HepG2 (cell line): ENCODE measurements around the gene MAP2K6. TPM values are rescaled to one million over a fixed set of nuclear protein-coding genes. Genes with fewer than 3 reads are reported as not detected.
A peak's percentile ranks its signal among the peaks of the same experiment; 100 is the strongest.

Experiments used
- ATAC-seq: fragments of 200-7000 bp; cut with Tn5 transposase; 3 replicates; pipeline ENCODE4 v1.9.1; 2020; ENCODE audit warnings: mild to moderate bottlenecking, moderate library complexity
- BruUV-seq: library from RNA; stranded (reverse); fragments of 400-500 nt; replicated peaks from 2 replicates; lab custom pipeline; 2021; lab: Mats Ljungman, UMichigan
- CTCF ChIA-PET: fragments of 300-600 bp; formaldehyde crosslinking; extraction: SDS; loops from one replicate; lab custom pipeline; 2021; ENCODE audit warnings: low total read pairs, inconsistent platforms, low intra/inter-chr PET ratio; lab: Yijun Ruan, JAX
- POLR2A ChIA-PET: fragments of 350-600 bp; sonication (Branson Sonifier 250); formaldehyde crosslinking; loops from one replicate; lab custom pipeline; 2020; ENCODE audit warnings: antibody characterized with exemption, inconsistent platforms; lab: Yijun Ruan, JAX
- DNase-seq: peaks from one replicate; pipeline ENCODE4 v3.0.0-alpha.2; 2015; ENCODE audit warnings: low spot score
- FAIRE-seq: peaks from 3 replicates; lab custom pipeline; 2011; peaks lifted over from hg19 to GRCh38; lab: Jason Lieb, UNC
- H2AFZ ChIP-seq: one replicate; pipeline ENCODE4 v1.6.1; 2011; ENCODE audit warnings: low read length, inconsistent platforms
- H3K27ac ChIP-seq: fragments of 300-600 bp; 3 replicates; pipeline ENCODE4 v1.8.0; 2011; ENCODE audit warnings: mixed run types, mild to moderate bottlenecking, mixed read lengths, low read length, inconsistent platforms; ENCODE audit not compliant: insufficient read depth; ENCODE audit errors: extremely low read length
- H3K27me3 ChIP-seq, 2 experiments: fragments of 200-600 bp in 1 of 2; 2 replicates in 1 of 2; 3 replicates in 1 of 2; pipeline versions ENCODE4 v1.6.0 to v1.8.0; 2011; ENCODE audit warnings: low read length in 2 of 2, mild to moderate bottlenecking in 2 of 2, moderate library complexity in 2 of 2, inconsistent platforms in 1 of 2; ENCODE audit not compliant: insufficient read depth in 2 of 2, control insufficient read depth in 1 of 2
- H3K36me3 ChIP-seq, 2 experiments: fragments of 200-600 bp in 1 of 2; replicated peaks in 1 of 2; 2 replicates in 1 of 2; 3 replicates in 1 of 2; pipeline versions ENCODE4 v1.5.1 to v1.8.0; 2011; ENCODE audit warnings: low read length in 2 of 2, inconsistent platforms in 1 of 2; ENCODE audit not compliant: insufficient read depth in 2 of 2, control insufficient read depth in 1 of 2
- H3K4me1 ChIP-seq: 2 replicates; pipeline ENCODE4 v1.5.1; 2012; ENCODE audit warnings: low read length, inconsistent platforms; ENCODE audit not compliant: insufficient read depth
- H3K4me2 ChIP-seq: 2 replicates; pipeline ENCODE4 v1.6.0; 2011; ENCODE audit warnings: low read depth, low read length, inconsistent platforms
- H3K4me3 ChIP-seq, 3 experiments: fragments of 200-600 bp in 1 of 3; sonication (generic), shearing (Covaris generic) in 1 of 3; replicated peaks in 1 of 3; 2 replicates each; pipeline ENCODE4 v1.5.1; 2011 to 2016; ENCODE audit warnings: low read length in 3 of 3, inconsistent platforms in 2 of 3, low read depth in 2 of 3, mild to moderate bottlenecking in 2 of 3, control low read depth in 1 of 3, mixed read lengths in 1 of 3; ENCODE audit not compliant: insufficient read depth in 1 of 3
- H3K79me2 ChIP-seq: one replicate; pipeline ENCODE4 v1.6.1; 2011; ENCODE audit warnings: low read length, inconsistent platforms; ENCODE audit not compliant: insufficient read depth
- H3K9ac ChIP-seq: 2 replicates; pipeline ENCODE4 v1.6.0; 2011; ENCODE audit warnings: mild to moderate bottlenecking, low read depth, low read length, inconsistent platforms; ENCODE audit not compliant: insufficient read depth
- H3K9me3 ChIP-seq: 2 replicates; pipeline ENCODE4 v1.5.1; 2012; ENCODE audit warnings: mild to moderate bottlenecking, low read length
- H4K20me1 ChIP-seq: 2 replicates; pipeline ENCODE4 v1.6.0; 2011; ENCODE audit warnings: inconsistent platforms, mild to moderate bottlenecking, low read length, moderate library complexity; ENCODE audit not compliant: insufficient read depth
- SATB2 ChIP-seq: sonication (generic); formaldehyde crosslinking; IDR thresholded peaks from 2 replicates; pipeline ENCODE4 v1.5.0; 2020; ENCODE audit warnings: missing genetic modification reagents
- TBL1XR1 ChIP-seq: fragments of 150-350 bp; IDR thresholded peaks from 2 replicates; pipeline ENCODE4 v1.6.1; 2014; ENCODE audit warnings: borderline replicate concordance, low read length; ENCODE audit not compliant: partially characterized antibody
- TOE1 ChIP-seq: sonication (generic); formaldehyde crosslinking; IDR thresholded peaks from 2 replicates; pipeline ENCODE4 v1.4.0; 2020; ENCODE audit warnings: mild to moderate bottlenecking, missing genetic modification reagents
- USF2 ChIP-seq, 2 experiments: sonication (generic) in 1 of 2; formaldehyde crosslinking in 1 of 2; IDR thresholded peaks; 2 replicates each; pipeline versions ENCODE4 v1.5.1 to v1.6.1; 2011 to 2020; ENCODE audit warnings: borderline replicate concordance in 1 of 2, low read depth in 1 of 2, low read length in 1 of 2, mild to moderate bottlenecking in 1 of 2, missing genetic modification reagents in 1 of 2, moderate library complexity in 1 of 2
- ZNF567 ChIP-seq: sonication (generic); formaldehyde crosslinking; IDR thresholded peaks from 2 replicates; pipeline ENCODE4 v1.8.1; 2023; ENCODE audit warnings: mild to moderate bottlenecking, missing genetic modification reagents, borderline replicate concordance
- WGBS: methylation state at CpG from one replicate; pipeline ENCODE4 v1.1.6; 2017; ENCODE audit warnings: low lambda C conversion rate; 5-methylcytosine and 5-hydroxymethylcytosine counted together
- in situ Hi-C: cut with HindIII; loops from 2 replicates; pipeline ENCODE4 v1.10.0; 2017; ENCODE audit warnings: low pct_unique_long_range_greater_than_20kb; ENCODE audit not compliant: extremely low pct_ligation_motif_present
- intact Hi-C: fragments of 100-400 bp; cut with micrococcal nuclease; formaldehyde crosslinking; loops from one replicate; pipeline ENCODE4 v1.10.0; 2022; ENCODE audit not compliant: unreplicated experiment
- polyA plus RNA-seq, 8 experiments: library from polyadenylated mRNA; depleted of rRNA in 3 of 8; stranded (reverse) in 7 of 8; unstranded in 1 of 8; fragments of >200 nt; fragmentation: Illumina TruSeq in 4 of 8; extraction: Trizol in 4 of 8; gene quantifications; 2 replicates each; pipeline versions ENCODE4 v1.2.1 to v1.2.3, GENCODE V29; 2011 to 2016; ENCODE audit warnings: low read depth in 4 of 8, missing spikeins in 1 of 8, mixed read lengths in 1 of 8; ENCODE audit not compliant: insufficient read depth in 1 of 8
- total RNA-seq, 5 experiments: library from RNA; depleted of rRNA; stranded (reverse); fragments of >200 nt; fragmentation: Illumina TruSeq; extraction: Trizol; gene quantifications; 2 replicates each; pipeline ENCODE4 v1.2.3, GENCODE V29; 2016; ENCODE audit warnings: low read depth in 1 of 5

The MAP2K6 gene
- total and polyA plus RNA-seq, 2 of the 13 experiments (the other 11 are each of a cell fraction or from before 2014, with no cell fraction given): 5.1 to 33.6 TPM

DNA sequence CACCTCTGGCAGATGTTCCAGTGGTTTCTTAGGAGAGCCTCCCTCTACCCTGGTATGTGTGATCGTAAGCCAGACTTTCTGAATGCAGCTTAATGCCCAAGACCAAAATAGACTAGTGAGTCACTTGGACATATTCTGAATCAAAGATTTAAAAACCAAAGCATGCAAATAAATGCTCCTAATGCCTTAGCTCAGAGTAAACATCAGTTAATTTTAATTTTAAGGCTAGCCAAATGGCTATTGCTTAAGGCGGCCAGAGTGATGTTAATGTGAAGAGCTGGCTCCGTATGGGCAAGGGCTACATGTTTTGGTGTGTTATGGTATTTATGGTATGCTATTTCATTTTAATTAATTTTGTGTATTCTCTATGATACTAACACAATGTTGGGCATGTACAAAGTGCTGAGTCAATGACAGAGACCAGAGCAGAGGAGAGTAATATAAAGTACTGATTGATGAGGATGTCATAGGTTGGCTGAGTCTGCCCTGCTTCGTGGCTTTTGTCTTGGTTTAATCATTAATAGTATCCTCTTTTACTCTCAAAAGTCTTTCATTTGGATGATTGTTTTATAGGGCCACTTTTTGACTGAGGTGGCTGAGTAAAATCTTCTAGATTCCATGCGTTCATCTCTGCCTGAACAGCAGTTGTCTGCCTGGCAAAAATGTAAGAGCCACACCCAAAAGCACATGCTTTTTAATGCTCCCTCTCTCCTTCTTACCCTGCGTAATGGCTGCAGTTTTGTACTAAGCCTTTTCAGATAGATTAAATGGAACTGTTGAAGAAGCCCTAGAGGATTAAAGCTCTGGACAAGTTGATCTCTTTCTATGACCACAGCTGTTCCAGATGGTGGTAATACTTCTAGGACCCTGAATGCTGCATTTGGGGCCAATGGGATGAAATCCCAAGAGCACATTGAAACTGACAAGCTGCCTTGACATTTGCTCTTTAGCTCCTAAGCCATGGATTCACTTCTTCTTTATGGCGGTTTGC, 59.6 kb downstream of the MAP2K6 start:
- H4K20me1 ChIP-seq: no peaks in the 10 kb centered on the region
- H3K36me3 ChIP-seq: no peaks in the 10 kb centered on the region
- TF ChIP-seq USF2 (IDR thresholded peaks at IDR 0.05; ENCODE audit: low read depth, low read length) (no peak), USF2 (CRISPR knock-in tag; IDR thresholded peaks at IDR 0.05; ENCODE audit: borderline replicate concordance) (no peak), TOE1 (no peak), TBL1XR1 (no peak), ZNF567 (CRISPR knock-in tag) (no peak), SATB2 (CRISPR knock-in tag) (no peak)
- TF ChIP-seq, all 625 proteins: peak for 0
- Histone ChIP-seq H3K27me3 (no peaks in the 10 kb centered on the region), H3K9me3 (no peaks in the 10 kb centered on the region), H3K4me2 (no peak overlapping the region), H3K9ac (no peak overlapping the region), H3K27ac (no peak overlapping the region), H3K4me1 (peaks cover 31% of the 10 kb centered on the region), H3K4me3 (no peak overlapping the region), H3K79me2 (no peaks in the 10 kb centered on the region), H2AFZ (no peak overlapping the region)
- in situ Hi-C loops: no loop called here
- DNase-seq (no peak), ATAC-seq (peak; percentile 25; the same call in 1 of the 3 replicates), FAIRE-seq (no peak)
- POLR2A ChIA-PET: no interaction called here
- intact Hi-C loops: no loop called here
- CTCF ChIA-PET: no interaction called here
- WGBS: 84% methylated on average over 7 of the region's 7 CpGs
- BruUV-seq: no TSS peak
